Fibroblast of lung (primary cell): ENCODE data around the gene STIL. TPM values are rescaled to one million over a fixed set of nuclear protein-coding genes. Genes with fewer than 3 reads are reported as not detected.

Source experiments
- DNase-seq, 2 donors: peaks; one replicate each; pipeline versions ENCODE4 v3.0.0 to v3.0.0-alpha.2; 2010; ENCODE audit warnings: low read depth in 2 of 2
- H2AFZ ChIP-seq: 2 replicates; pipeline ENCODE4 v1.5.1; 2012; ENCODE audit warnings: low read length, control low read depth, inconsistent platforms
- H3K27ac ChIP-seq: 2 replicates; pipeline ENCODE4 v1.5.1; 2011; ENCODE audit warnings: low read length, control low read depth; ENCODE audit not compliant: insufficient read depth
- H3K27me3 ChIP-seq: 2 replicates; pipeline ENCODE4 v1.5.1; 2011; ENCODE audit warnings: mild to moderate bottlenecking, low read length; ENCODE audit not compliant: control insufficient read depth, insufficient read depth
- H3K36me3 ChIP-seq: 2 replicates; pipeline ENCODE4 v1.5.1; 2011; ENCODE audit warnings: low read length; ENCODE audit not compliant: control insufficient read depth, insufficient read depth
- H3K4me1 ChIP-seq: 2 replicates; pipeline ENCODE4 v1.5.1; 2011; ENCODE audit warnings: low read length; ENCODE audit not compliant: control insufficient read depth, insufficient read depth; ENCODE audit errors: extremely low read depth
- H3K4me2 ChIP-seq: 2 replicates; pipeline ENCODE4 v1.5.1; 2011; ENCODE audit warnings: low read length, control low read depth; ENCODE audit not compliant: insufficient read depth; ENCODE audit errors: extremely low read depth
- H3K4me3 ChIP-seq, 4 experiments: fragments of 200-600 bp in 1 of 4; sonication (generic) in 1 of 4; replicated peaks in 1 of 4; 2 replicates each; pipeline ENCODE4 v1.5.1; 2011 to 2016; ENCODE audit warnings: low read length in 4 of 4, low read depth in 3 of 4, mild to moderate bottlenecking in 3 of 4, control low read depth in 2 of 4, inconsistent platforms in 1 of 4, mixed read lengths in 1 of 4; ENCODE audit not compliant: insufficient read depth in 1 of 4; ENCODE audit errors: control extremely low read depth in 1 of 4
- H3K79me2 ChIP-seq: 2 replicates; pipeline ENCODE4 v1.5.1; 2012; ENCODE audit warnings: mild to moderate bottlenecking, low read length, inconsistent platforms; ENCODE audit not compliant: control insufficient read depth, insufficient read depth
- H3K9ac ChIP-seq: 2 replicates; pipeline ENCODE4 v1.5.1; 2011; ENCODE audit warnings: mild to moderate bottlenecking, low read length, control low read depth; ENCODE audit not compliant: insufficient read depth
- H3K9me3 ChIP-seq: 2 replicates; pipeline ENCODE4 v1.5.1; 2012; ENCODE audit warnings: low read depth, low read length; ENCODE audit not compliant: control insufficient read depth, insufficient read depth
- H4K20me1 ChIP-seq: 2 replicates; pipeline ENCODE4 v1.5.1; 2011; ENCODE audit warnings: low read length; ENCODE audit not compliant: control insufficient read depth, insufficient read depth; ENCODE audit errors: extremely low read depth
- EZH2 ChIP-seq: IDR thresholded peaks from 2 replicates; pipeline ENCODE4 v1.5.1; 2012; ENCODE audit warnings: low read length, control low read depth, mild to moderate bottlenecking; ENCODE audit errors: missing control alignments
- polyA plus RNA-seq, 2 donors: library from polyadenylated mRNA; depleted of rRNA in 1 of 2; stranded (reverse) in 1 of 2; unstranded in 1 of 2; fragments of >200 nt; gene quantifications; 2 replicates each; pipeline ENCODE4 v1.2.1, GENCODE V29; 2011 to 2012; ENCODE audit warnings: missing spikeins in 1 of 2
- total RNA-seq: library from RNA; depleted of rRNA; stranded (reverse); fragments of >200 nt; gene quantifications from 2 replicates; pipeline ENCODE4 v1.2.1, GENCODE V29; 2014
- TF ChIP-seq, protein P1 (sequence below), 2 donors: IDR thresholded peaks in 1 of 2; conservative IDR thresholded peaks in 1 of 2; 1 replicate in 1 of 2; 2 replicates in 1 of 2; pipeline ENCODE4 v1.5.1; 2011 to 2012; ENCODE audit warnings: low read length in 2 of 2, control low read depth in 1 of 2, inconsistent platforms in 1 of 2, low read depth in 1 of 2, mild to moderate bottlenecking in 1 of 2

STIL gene
- total and polyA plus RNA-seq, 2 donors (not counting 1 experiment from before 2014, with no cell fraction given), result 5.8 to 6.2 TPM

DNA sequence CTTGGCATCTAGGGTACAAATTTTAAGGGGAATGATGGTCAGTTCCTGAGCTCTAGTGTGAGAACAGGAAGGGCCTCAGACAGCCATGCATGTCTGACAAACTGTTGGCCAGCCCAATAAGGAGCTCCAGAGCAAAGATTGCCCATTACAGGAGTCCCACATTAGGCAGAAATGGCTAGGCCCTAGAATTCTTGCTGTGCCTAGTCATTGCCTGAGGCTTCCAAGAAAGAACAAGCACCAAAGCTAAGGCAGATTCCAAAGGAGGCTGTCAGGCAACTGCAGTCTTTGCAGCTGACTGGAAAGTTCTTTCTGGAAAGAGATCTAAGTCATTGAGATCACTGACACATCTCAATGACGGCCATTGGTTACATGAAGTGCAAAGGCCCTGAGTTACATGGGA, 3.9 kb upstream of the STIL start:
- Histone ChIP-seq H4K20me1 (no peaks in the 10 kb centered on the region), H3K4me2 (no peak overlapping the region), H3K36me3 (no peaks in the 10 kb centered on the region), H3K27me3 (no peaks in the 10 kb centered on the region), H3K9me3 (no peaks in the 10 kb centered on the region), H3K9ac (no peak overlapping the region), H3K4me3 (no peak overlapping the region), H2AFZ (peak overlapping the region; percentile 70), H3K27ac (peak overlapping the region; percentile 70), H3K79me2 (peaks cover 4% of the 10 kb centered on the region), H3K4me1 (no peaks in the 10 kb centered on the region)
- no peak for TF ChIP-seq EZH2
- TF ChIP-seq, protein P1, sequence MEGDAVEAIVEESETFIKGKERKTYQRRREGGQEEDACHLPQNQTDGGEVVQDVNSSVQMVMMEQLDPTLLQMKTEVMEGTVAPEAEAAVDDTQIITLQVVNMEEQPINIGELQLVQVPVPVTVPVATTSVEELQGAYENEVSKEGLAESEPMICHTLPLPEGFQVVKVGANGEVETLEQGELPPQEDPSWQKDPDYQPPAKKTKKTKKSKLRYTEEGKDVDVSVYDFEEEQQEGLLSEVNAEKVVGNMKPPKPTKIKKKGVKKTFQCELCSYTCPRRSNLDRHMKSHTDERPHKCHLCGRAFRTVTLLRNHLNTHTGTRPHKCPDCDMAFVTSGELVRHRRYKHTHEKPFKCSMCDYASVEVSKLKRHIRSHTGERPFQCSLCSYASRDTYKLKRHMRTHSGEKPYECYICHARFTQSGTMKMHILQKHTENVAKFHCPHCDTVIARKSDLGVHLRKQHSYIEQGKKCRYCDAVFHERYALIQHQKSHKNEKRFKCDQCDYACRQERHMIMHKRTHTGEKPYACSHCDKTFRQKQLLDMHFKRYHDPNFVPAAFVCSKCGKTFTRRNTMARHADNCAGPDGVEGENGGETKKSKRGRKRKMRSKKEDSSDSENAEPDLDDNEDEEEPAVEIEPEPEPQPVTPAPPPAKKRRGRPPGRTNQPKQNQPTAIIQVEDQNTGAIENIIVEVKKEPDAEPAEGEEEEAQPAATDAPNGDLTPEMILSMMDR (conservative IDR thresholded peaks at IDR 0.05 in 1 of 2, IDR thresholded peaks at IDR 0.05 in 1 of 2; ENCODE audit: low read depth in 1 of 2, low read length in 2 of 2), result no peak
- peak; percentile 5 to 93 for DNase-seq

DNA sequence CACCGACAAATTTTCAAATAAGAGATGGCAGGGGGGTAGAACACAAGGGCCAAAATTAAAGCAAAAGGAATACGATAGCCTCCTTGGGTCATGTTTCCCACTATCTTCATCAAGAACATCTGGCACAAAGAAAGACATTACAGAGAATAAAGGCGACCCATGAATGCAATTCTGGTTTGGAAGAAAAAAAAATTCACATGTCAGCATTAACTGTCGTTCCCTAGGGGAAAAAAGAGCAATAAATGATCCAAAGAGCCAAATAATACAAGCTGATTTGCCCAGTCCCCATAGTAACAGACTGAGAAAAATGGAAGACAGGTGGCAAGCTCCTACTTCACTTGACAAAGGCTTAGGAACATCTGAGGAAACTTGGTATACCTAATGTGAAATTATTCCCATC, 4.5 kb downstream of the STIL start:
- H3K9ac ChIP-seq, result no peak overlapping the region
- peaks cover 42% of the 10 kb centered on the region for H3K79me2 ChIP-seq
- DNase-seq, result no peak
- TF ChIP-seq, protein P1 (conservative IDR thresholded peaks at IDR 0.05 in 1 of 2, IDR thresholded peaks at IDR 0.05 in 1 of 2; ENCODE audit: low read depth in 1 of 2, low read length in 2 of 2), result no peak
- no peak for TF ChIP-seq EZH2
- no peaks in the 10 kb centered on the region for H4K20me1 ChIP-seq
- H3K4me2 ChIP-seq, result no peak overlapping the region
- peaks cover 4% of the 10 kb centered on the region for H3K4me1 ChIP-seq
- no peaks in the 10 kb centered on the region for H3K9me3 ChIP-seq
- no peak overlapping the region for H2AFZ ChIP-seq
- H3K27ac ChIP-seq, result no peak overlapping the region
- H3K4me3 ChIP-seq, result no peak overlapping the region
- H3K27me3 ChIP-seq, result no peaks in the 10 kb centered on the region
- H3K36me3 ChIP-seq, result no peaks in the 10 kb centered on the region

DNA sequence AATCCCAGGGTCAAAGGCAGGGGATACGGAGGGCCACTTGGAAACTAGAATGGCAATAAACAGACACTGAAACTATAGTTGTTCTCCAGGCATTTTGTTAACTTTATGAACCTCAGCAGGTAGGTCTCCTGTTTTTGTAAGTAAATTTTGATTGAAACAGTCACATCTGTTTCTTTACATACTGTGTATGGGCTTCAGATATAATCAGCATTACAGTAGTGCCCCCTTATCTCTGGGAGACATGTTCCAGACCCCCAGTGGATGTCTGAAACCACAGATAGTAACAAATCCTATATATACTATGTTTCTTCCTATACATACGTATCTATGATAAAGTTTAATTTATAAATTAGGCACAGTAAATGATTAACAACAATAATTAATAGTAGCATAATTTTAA, 11.5 kb downstream of the STIL start:
- Histone ChIP-seq H3K36me3 (peaks cover 4% of the 10 kb centered on the region), H4K20me1 (no peaks in the 10 kb centered on the region)
- TF ChIP-seq, protein P1 (conservative IDR thresholded peaks at IDR 0.05 in 1 of 2, IDR thresholded peaks at IDR 0.05 in 1 of 2; ENCODE audit: low read depth in 1 of 2, low read length in 2 of 2), result no peak
- TF ChIP-seq EZH2, result no peak

More for the DNA sequence above, 11.5 kb downstream of the STIL start:
- H3K4me3 ChIP-seq, result no peak overlapping the region
- no peak overlapping the region for H3K27ac ChIP-seq
- no peak overlapping the region for H2AFZ ChIP-seq
- DNase-seq, result no peak
- H3K4me1 ChIP-seq, result no peaks in the 10 kb centered on the region
- H3K79me2 ChIP-seq, result peaks cover 4% of the 10 kb centered on the region
- H3K27me3 ChIP-seq, result no peaks in the 10 kb centered on the region
- no peak overlapping the region for H3K9ac ChIP-seq
- no peak overlapping the region for H3K4me2 ChIP-seq
- H3K9me3 ChIP-seq, result no peaks in the 10 kb centered on the region
